Body of pancreas (tissue), 4 donors: ENCODE data around the gene TIE1. TPM values are rescaled to one million over a fixed set of nuclear protein-coding genes. Genes with fewer than 3 reads are reported as not detected.

Experiments used
- ATAC-seq: fragments of 150-250 bp; one replicate; pipeline ENCODE4 v1.9.1; 2016
- DNase-seq, 4 donors: peaks; one replicate each; pipeline ENCODE4 v3.0.0-alpha.2; 2019
- H3K27ac ChIP-seq, 4 donors: fragments of 200-600 bp; sonication (generic); 1 replicate in 3 of 4; 2 replicates in 1 of 4; pipeline versions ENCODE4 v1.5.1 to v1.6.1; 2016 to 2019; ENCODE audit warnings: mild to moderate bottlenecking in 1 of 4, mixed read lengths in 1 of 4, moderate library complexity in 1 of 4
- H3K27me3 ChIP-seq, 2 donors: fragments of 200-600 bp; sonication (generic); one replicate each; pipeline ENCODE4 v1.6.0; 2016; ENCODE audit warnings: mild to moderate bottlenecking in 1 of 2
- H3K36me3 ChIP-seq, 2 donors: fragments of 200-600 bp; sonication (generic); replicated peaks in 1 of 2; 2 replicates each; pipeline ENCODE4 v1.5.1; 2016; ENCODE audit warnings: low read depth in 2 of 2; ENCODE audit not compliant: insufficient read depth in 1 of 2
- H3K4me1 ChIP-seq: fragments of 200-600 bp; sonication (generic); one replicate; pipeline ENCODE4 v1.6.0; 2016
- H3K4me3 ChIP-seq, 2 donors: fragments of 200-600 bp; sonication (generic); 1 replicate in 1 of 2; 2 replicates in 1 of 2; pipeline ENCODE4 v1.5.1; 2016 to 2019
- H3K9me3 ChIP-seq, 3 donors: fragments of 200-600 bp; sonication (generic); 1 replicate in 2 of 3; 2 replicates in 1 of 3; pipeline ENCODE4 v1.5.1; 2016
- CTCF ChIP-seq, 7 experiments: fragments of 450-650 bp in 4 of 7; fragments of 200-600 bp in 3 of 7; sonication (generic) in 3 of 7; IDR thresholded peaks; one replicate each; pipeline ENCODE4 v1.5.1; 2016 to 2019; ENCODE audit warnings: antibody characterized with exemption in 7 of 7
- POLR2A ChIP-seq, 3 donors: fragments of 450-650 bp; IDR thresholded peaks; one replicate each; pipeline ENCODE4 v1.6.1; 2016; ENCODE audit warnings: antibody characterized with exemption in 3 of 3, mild to moderate bottlenecking in 2 of 3
- WGBS, 2 donors: methylation state at CpG; one replicate each; pipeline ENCODE4 v1.1.5; 2017; 5-methylcytosine and 5-hydroxymethylcytosine counted together
- intact Hi-C: fragments of 100-400 bp; cut with DNase I; formaldehyde crosslinking; loops from one replicate; pipeline ENCODE4 v1.15.1; 2023
- total RNA-seq, 2 donors: library from RNA; depleted of rRNA; stranded (reverse); fragments of >200 nt; gene quantifications; one replicate each; pipeline ENCODE4 v1.1.0, GENCODE V29; 2016

Gene TIE1
- total RNA-seq, 2 donors from 2014 or later, result 12.2 to 14.0 TPM

- Histone ChIP-seq H3K36me3 (no peaks in the 10 kb centered on the region), H3K27ac (peak overlapping the region; percentile 96 to 99 (median 98)), H3K4me3 (peak overlapping the region in 1 of 2 donors; percentile 37), H3K4me1 (peaks cover 20% of the 10 kb centered on the region), H3K9me3 (no peaks in the 10 kb centered on the region), H3K27me3 (no peaks in the 10 kb centered on the region)
- DNase-seq, result peak in 1 of 4 donors; percentile 70
- intact Hi-C loops, result no loop called here
- 14 to 35% methylated on average over 2 to 22 of the region's 22 CpGs for WGBS, 2 donors
- ATAC-seq, result peak; percentile 39
- TF ChIP-seq CTCF (IDR thresholded peaks at IDR 0.05) (peak in 1 of 7 experiments; percentile 19), POLR2A (IDR thresholded peaks at IDR 0.05) (no peak)
These were observed 47.6 kb downstream of the TIE1 start for GRCh38 chr1:43348343-43348808.

GRCh38 chr1:43348809-43349593 lies 48.2 kb downstream of the TIE1 start:
- peak overlapping the region; percentile 96 to 99 (median 98) for H3K27ac ChIP-seq
- H3K36me3 ChIP-seq, result no peaks in the 10 kb centered on the region
- H3K4me1 ChIP-seq, result peaks cover 20% of the 10 kb centered on the region
- DNase-seq (peak; percentile 95 to 97 (median 96)), ATAC-seq (peak; percentile 92)
- intact Hi-C loops, result no loop called here
- H3K9me3 ChIP-seq, result no peaks in the 10 kb centered on the region
- H3K4me3 ChIP-seq, result peak overlapping the region in 1 of 2 donors; percentile 37
- WGBS, 2 donors, result 10 to 16% methylated on average over 19 to 69 of the region's 72 CpGs
- no peaks in the 10 kb centered on the region for H3K27me3 ChIP-seq
- peak in 2 of 7 experiments; percentile 13 to 22 for TF ChIP-seq CTCF (IDR thresholded peaks at IDR 0.05)
- peak; percentile 70 to 97 (median 93) for TF ChIP-seq POLR2A (IDR thresholded peaks at IDR 0.05)

- no peaks in the 10 kb centered on the region for H3K36me3 ChIP-seq
- ATAC-seq, result no peak
- peak overlapping the region; percentile 96 to 99 (median 98) for H3K27ac ChIP-seq
- intact Hi-C loops, result loop anchor here (10.0 kb wide), 1 partner anchor 55 kb away; no protein-coding TSS in a partner anchor
- TF ChIP-seq CTCF (IDR thresholded peaks at IDR 0.05), result no peak
- no peak for TF ChIP-seq POLR2A (IDR thresholded peaks at IDR 0.05)
- no peaks in the 10 kb centered on the region for H3K9me3 ChIP-seq
- H3K27me3 ChIP-seq, result no peaks in the 10 kb centered on the region
- WGBS, 2 donors, result 31 to 36% methylated on average over 11 of the region's 11 CpGs
- H3K4me3 ChIP-seq, result no peak overlapping the region
- no peak for DNase-seq
- H3K4me1 ChIP-seq, result peaks cover 18% of the 10 kb centered on the region
These were observed 49.0 kb downstream of the TIE1 start for GRCh38 chr1:43349594-43350306.

- peaks cover 16% of the 10 kb centered on the region for H3K4me1 ChIP-seq
- TF ChIP-seq POLR2A (IDR thresholded peaks at IDR 0.05), result no peak
- no peak for TF ChIP-seq CTCF (IDR thresholded peaks at IDR 0.05)
- no peak for DNase-seq
- no peak for ATAC-seq
- H3K4me3 ChIP-seq, result no peak overlapping the region
- H3K27ac ChIP-seq, result no peak overlapping the region
- intact Hi-C loops, result loop anchor here (10.0 kb wide), 1 partner anchor 56 kb away; no protein-coding TSS in a partner anchor
- no peaks in the 10 kb centered on the region for H3K9me3 ChIP-seq
- no peaks in the 10 kb centered on the region for H3K27me3 ChIP-seq
- no peaks in the 10 kb centered on the region for H3K36me3 ChIP-seq
- WGBS, 2 donors, result 89 to 95% methylated on average over 1 of the region's 1 CpG
These were observed 50.2 kb downstream of the TIE1 start for GRCh38 chr1:43350976-43351375.
